ENCODE measurements around the gene PCDHGB6. TPM values are rescaled to one million over a fixed set of nuclear protein-coding genes. Genes with fewer than 3 reads are reported as not detected.

PCDHGB6 gene
- total and polyA plus RNA-seq, 2 donors (not counting 3 experiments of a cell fraction or from before 2014, with no cell fraction given): 2.3 to 4.8 TPM

GRCh38 chr5:141373673-141374317, 34.0 kb upstream of the PCDHGB6 start, which contains the start of gene PCDHGA6:
PCDHGA6 (plus strand) TSS chr5:141373891; CDS start chr5:141374084, 193 bp downstream.
- CTCF ChIA-PET: interaction anchor here (0.6 to 3.2 kb wide), 21 partner anchors 9 to 194 kb away, joined by 3 to 41 read pairs (median 4); partner anchors contain the start of genes PCDHB14, PCDHGA10, PCDHGA11 and PCDHGA12
- Histone ChIP-seq H3K4me1 (ENCODE audit: control insufficient read depth, extremely low read depth, insufficient read depth, low read length) (no peaks in the 10 kb centered on the region), H3K27ac (ENCODE audit: insufficient read depth, low read depth, low read length) (no peak within 1 kb of the TSS), H3K4me2 (ENCODE audit: insufficient read depth, low read length) (peak within 1 kb of the TSS; percentile 52), H2AFZ (ENCODE audit: low read depth, low read length) (peak within 1 kb of the TSS; percentile 62), H3K9me1 (replicated peaks; ENCODE audit: control insufficient read depth, extremely low read depth, insufficient read depth, low read length) (no peaks in the 10 kb centered on the region), H4K20me1 (replicated peaks; ENCODE audit: control insufficient read depth, extremely low read depth, insufficient read depth, low read length) (no peaks in the 10 kb centered on the region), H3K27me3 (ENCODE audit: control insufficient read depth in 2 of 2, insufficient read depth in 2 of 2, low read length in 2 of 2) (peaks cover 30 to 77% of the 10 kb centered on the region in 2 experiments), H3K9me3 (replicated peaks; ENCODE audit: control insufficient read depth, insufficient read depth, low read length) (no peaks in the 10 kb centered on the region), H3K36me3 (ENCODE audit: control insufficient read depth in 2 of 2, extremely low read depth in 1 of 2, insufficient read depth in 2 of 2, low read length in 2 of 2) (no peaks in the 10 kb centered on the region), H3K9ac (replicated peaks; ENCODE audit: extremely low read depth, insufficient read depth, low read length) (no peak within 1 kb of the TSS), H3K4me3 (replicated peaks in 1 of 3; ENCODE audit: insufficient read depth in 1 of 3, low read depth in 1 of 3, low read length in 3 of 3) (peak within 1 kb of the TSS in 2 of 3 experiments; percentile 31 to 41), H3K79me2 (ENCODE audit: control insufficient read depth, insufficient read depth, low read length) (no peaks in the 10 kb centered on the region)
- TF ChIP-seq CTCF (IDR thresholded peaks at IDR 0.05; ENCODE audit: extremely low read depth in 1 of 2, insufficient read depth in 1 of 2, low read depth in 1 of 2, low read length in 2 of 2) (peak; percentile 40 to 48), JUN (IDR thresholded peaks at IDR 0.05; ENCODE audit: borderline replicate concordance, insufficient read depth, insufficient read length, low read depth) (no peak)
- POLR2A ChIA-PET: no interaction called here
- intact Hi-C loops (cut with micrococcal nuclease) (loop anchor here (1.0 to 5.0 kb wide), 2 partner anchors 49 to 187 kb away; partner anchors contain the start of gene PCDHGA11), dilution Hi-C loops (cut with MboI; ENCODE audit: extremely low pct_ligation_motif_present, low sequenced_read_pairs) (no loop called here)
- TSS peak; percentile 20 for BruUV-seq (replicated peaks)
- DNase-seq (ENCODE audit: low read depth, low spot score): peak; percentile 49
- FAIRE-seq: peak; percentile 74

GRCh38 chr5:141374627-141375026, 33.2 kb upstream of the PCDHGB6 start:
- Histone ChIP-seq H3K36me3 (ENCODE audit: control insufficient read depth in 2 of 2, extremely low read depth in 1 of 2, insufficient read depth in 2 of 2, low read length in 2 of 2) (no peaks in the 10 kb centered on the region), H3K9me3 (replicated peaks; ENCODE audit: control insufficient read depth, insufficient read depth, low read length) (no peaks in the 10 kb centered on the region), H4K20me1 (replicated peaks; ENCODE audit: control insufficient read depth, extremely low read depth, insufficient read depth, low read length) (no peaks in the 10 kb centered on the region), H2AFZ (ENCODE audit: low read depth, low read length) (no peak overlapping the region), H3K79me2 (ENCODE audit: control insufficient read depth, insufficient read depth, low read length) (no peaks in the 10 kb centered on the region), H3K4me3 (replicated peaks in 1 of 3; ENCODE audit: insufficient read depth in 1 of 3, low read depth in 1 of 3, low read length in 3 of 3) (no peak overlapping the region), H3K9me1 (replicated peaks; ENCODE audit: control insufficient read depth, extremely low read depth, insufficient read depth, low read length) (no peaks in the 10 kb centered on the region), H3K4me2 (ENCODE audit: insufficient read depth, low read length) (no peak overlapping the region), H3K4me1 (ENCODE audit: control insufficient read depth, extremely low read depth, insufficient read depth, low read length) (no peaks in the 10 kb centered on the region), H3K27me3 (ENCODE audit: control insufficient read depth in 2 of 2, insufficient read depth in 2 of 2, low read length in 2 of 2) (peaks cover 32 to 72% of the 10 kb centered on the region in 2 experiments), H3K9ac (replicated peaks; ENCODE audit: extremely low read depth, insufficient read depth, low read length) (no peak overlapping the region), H3K27ac (ENCODE audit: insufficient read depth, low read depth, low read length) (no peak overlapping the region)
- TF ChIP-seq CTCF (IDR thresholded peaks at IDR 0.05; ENCODE audit: extremely low read depth in 1 of 2, insufficient read depth in 1 of 2, low read depth in 1 of 2, low read length in 2 of 2) (no peak), POLR2A (IDR thresholded peaks at IDR 0.05; ENCODE audit: low read depth, low read length) (no peak), EZH2 (IDR thresholded peaks at IDR 0.05; ENCODE audit: borderline replicate concordance, low read depth, low read length, severe bottlenecking) (no peak), MYC (IDR thresholded peaks at IDR 0.05; ENCODE audit: low read depth, low read length) (no peak), GATA2 (IDR thresholded peaks at IDR 0.05; ENCODE audit: insufficient read depth, insufficient read length, low read depth, low read length) (no peak), JUN (IDR thresholded peaks at IDR 0.05; ENCODE audit: borderline replicate concordance, insufficient read depth, insufficient read length, low read depth) (no peak), FOS (IDR thresholded peaks at IDR 0.05; ENCODE audit: borderline replicate concordance, insufficient read depth, low read length) (no peak), POLR2AphosphoS5 (IDR thresholded peaks at IDR 0.05; ENCODE audit: insufficient read depth, low read depth, low read length) (no peak), MAX (IDR thresholded peaks at IDR 0.05; ENCODE audit: insufficient read depth, insufficient read length) (no peak)
- no peak for DNase-seq (ENCODE audit: low read depth, low spot score)
- dilution Hi-C loops (cut with MboI; ENCODE audit: extremely low pct_ligation_motif_present, low sequenced_read_pairs): no loop called here
- no peak for FAIRE-seq
- ChIA-PET POLR2A (no interaction called here), CTCF (interaction anchor here (0.9 to 3.2 kb wide), 17 partner anchors 8 to 193 kb away, joined by 3 to 41 read pairs (median 4); partner anchors contain the start of genes PCDHB14, PCDHGA10, PCDHGA12 and PCDHGA3)
- intact Hi-C loops (cut with micrococcal nuclease): loop anchor here (5.0 kb wide), 1 partner anchor 48 kb away; the partner anchor contains the start of gene PCDHGA11
- no TSS peak for BruUV-seq (replicated peaks)
